Loucy (cell line): ENCODE data around the gene PTPN2.

Source experiments
- CTCF ChIP-seq: fragments of 200-600 bp; sonication (generic); conservative IDR thresholded peaks from 2 replicates; pipeline ENCODE4 v1.5.1; 2014; ENCODE audit warnings: mild to moderate bottlenecking, antibody characterized with exemption, low read length
- EZH2phosphoT487 ChIP-seq: fragments of 200-600 bp; IDR thresholded peaks from 2 replicates; pipeline ENCODE4 v1.6.1; 2018; ENCODE audit warnings: antibody characterized with exemption, mild to moderate bottlenecking, moderate library complexity, borderline replicate concordance

- no peak for TF ChIP-seq CTCF
- TF ChIP-seq EZH2phosphoT487: no peak
Observed at GRCh38 chr18:12841070-12841469, 43.0 kb downstream of the PTPN2 start.
